Tibial nerve (tissue), 4 donors: ENCODE results near the gene TMTC1. TPM values are rescaled to one million over a fixed set of nuclear protein-coding genes. Genes with fewer than 3 reads are reported as not detected.

Experiments
- DNase-seq, 2 donors: peaks; one replicate each; pipeline ENCODE4 v3.0.0-alpha.2; 2019; ENCODE audit warnings: low spot score in 2 of 2
- H3K27ac ChIP-seq, 4 donors: fragments of 200-600 bp; sonication (generic) in 3 of 4; one replicate each; pipeline ENCODE4 v1.5.1; 2017 to 2019; ENCODE audit warnings: mild to moderate bottlenecking in 1 of 4
- H3K27me3 ChIP-seq, 2 donors: fragments of 200-600 bp; sonication (generic) in 1 of 2; one replicate each; pipeline versions ENCODE4 v1.5.1 to v1.6.0; 2017 to 2019
- H3K36me3 ChIP-seq, 3 donors: fragments of 200-600 bp; sonication (generic); one replicate each; pipeline ENCODE4 v1.5.1; 2018 to 2019
- H3K4me1 ChIP-seq, 4 donors: fragments of 200-600 bp; sonication (generic) in 3 of 4; one replicate each; pipeline ENCODE4 v1.5.1; 2017 to 2019
- H3K4me3 ChIP-seq, 4 donors: fragments of 200-600 bp; sonication (generic) in 3 of 4; one replicate each; pipeline ENCODE4 v1.5.1; 2017 to 2019; ENCODE audit warnings: mild to moderate bottlenecking in 1 of 4, moderate library complexity in 1 of 4
- H3K9me3 ChIP-seq, 4 donors: fragments of 200-600 bp; sonication (generic) in 3 of 4; one replicate each; pipeline ENCODE4 v1.5.1; 2017 to 2019
- EP300 ChIP-seq, 2 donors: sonication (generic); formaldehyde crosslinking; IDR thresholded peaks; one replicate each; pipeline ENCODE4 v1.6.1; 2017; ENCODE audit warnings: antibody characterized with exemption in 2 of 2, mild to moderate bottlenecking in 1 of 2
- POLR2A ChIP-seq, 2 donors: fragments of 450-650 bp; IDR thresholded peaks; one replicate each; pipeline ENCODE4 v1.6.1; 2017; ENCODE audit warnings: antibody characterized with exemption in 2 of 2, mild to moderate bottlenecking in 2 of 2, moderate library complexity in 2 of 2
- WGBS, 2 donors: methylation state at CpG; one replicate each; pipeline ENCODE4 v1.1.5; 2018; 5-methylcytosine and 5-hydroxymethylcytosine counted together
- total RNA-seq, 4 donors: library from RNA; depleted of rRNA; stranded (reverse); fragments of >200 nt; gene quantifications; one replicate each; pipeline ENCODE4 v1.1.0, GENCODE V29; 2016
- TF ChIP-seq, protein P1 (sequence below), 5 experiments: fragments of 200-600 bp in 3 of 5; fragments of 450-650 bp in 2 of 5; sonication (generic) in 3 of 5; IDR thresholded peaks; one replicate each; pipeline ENCODE4 v1.5.1; 2016 to 2019; ENCODE audit warnings: antibody characterized with exemption in 5 of 5, mild to moderate bottlenecking in 3 of 5, moderate library complexity in 2 of 5

TMTC1 gene
- total RNA-seq, 4 donors from 2014 or later, result 111 to 207 (median 144) TPM

- WGBS, 2 donors, result 86 to 93% methylated on average over 6 of the region's 6 CpGs
- TF ChIP-seq EP300 (IDR thresholded peaks at IDR 0.05) (no peak), POLR2A (IDR thresholded peaks at IDR 0.05) (no peak)
- TF ChIP-seq, protein P1, sequence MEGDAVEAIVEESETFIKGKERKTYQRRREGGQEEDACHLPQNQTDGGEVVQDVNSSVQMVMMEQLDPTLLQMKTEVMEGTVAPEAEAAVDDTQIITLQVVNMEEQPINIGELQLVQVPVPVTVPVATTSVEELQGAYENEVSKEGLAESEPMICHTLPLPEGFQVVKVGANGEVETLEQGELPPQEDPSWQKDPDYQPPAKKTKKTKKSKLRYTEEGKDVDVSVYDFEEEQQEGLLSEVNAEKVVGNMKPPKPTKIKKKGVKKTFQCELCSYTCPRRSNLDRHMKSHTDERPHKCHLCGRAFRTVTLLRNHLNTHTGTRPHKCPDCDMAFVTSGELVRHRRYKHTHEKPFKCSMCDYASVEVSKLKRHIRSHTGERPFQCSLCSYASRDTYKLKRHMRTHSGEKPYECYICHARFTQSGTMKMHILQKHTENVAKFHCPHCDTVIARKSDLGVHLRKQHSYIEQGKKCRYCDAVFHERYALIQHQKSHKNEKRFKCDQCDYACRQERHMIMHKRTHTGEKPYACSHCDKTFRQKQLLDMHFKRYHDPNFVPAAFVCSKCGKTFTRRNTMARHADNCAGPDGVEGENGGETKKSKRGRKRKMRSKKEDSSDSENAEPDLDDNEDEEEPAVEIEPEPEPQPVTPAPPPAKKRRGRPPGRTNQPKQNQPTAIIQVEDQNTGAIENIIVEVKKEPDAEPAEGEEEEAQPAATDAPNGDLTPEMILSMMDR (IDR thresholded peaks at IDR 0.05), result no peak
- no peak for DNase-seq
Measured at GRCh38 chr12:29660847-29661246, 122.9 kb downstream of the TMTC1 start.

DNA sequence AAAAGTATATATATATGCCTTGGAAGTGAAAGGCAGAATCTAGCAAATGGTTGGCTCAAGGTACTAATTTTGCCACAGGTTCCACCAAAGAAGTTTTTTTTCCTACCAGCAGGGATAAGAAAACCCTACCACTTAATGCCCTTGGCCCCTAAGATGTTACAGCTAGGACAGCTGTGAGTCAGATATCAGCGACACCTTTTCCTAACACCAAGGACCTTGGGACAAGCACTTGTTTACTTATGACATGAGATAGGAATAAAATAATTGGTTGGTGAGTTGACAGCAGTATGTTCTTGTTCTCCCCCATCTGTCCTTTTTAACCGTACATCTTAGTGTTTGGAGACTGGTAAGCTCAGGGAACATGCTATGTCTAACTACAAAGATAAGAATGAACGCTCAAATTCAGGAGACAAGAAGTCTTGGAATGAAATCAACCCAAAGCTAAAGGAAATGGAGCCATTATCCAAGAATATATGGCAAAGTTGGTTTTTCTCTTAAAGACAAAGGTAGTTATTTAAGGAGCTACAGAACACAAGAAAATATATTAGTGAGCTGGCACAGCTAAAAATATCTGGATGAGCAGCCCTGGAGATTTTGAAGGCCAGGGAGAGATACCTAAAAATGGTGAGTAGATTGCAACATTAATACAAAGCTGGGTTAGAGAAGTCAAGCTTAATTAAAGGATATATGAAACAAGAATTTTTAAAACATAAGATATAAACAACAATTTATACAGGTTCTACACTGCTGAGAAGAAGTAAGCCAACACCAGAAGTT lies 126.8 kb downstream of the TMTC1 start:
- TF ChIP-seq EP300 (IDR thresholded peaks at IDR 0.05) (no peak), POLR2A (IDR thresholded peaks at IDR 0.05) (no peak)
- TF ChIP-seq, protein P1 (IDR thresholded peaks at IDR 0.05), result no peak
- Histone ChIP-seq H3K36me3 (peaks cover 0 to 20% (median 0%) of the 10 kb centered on the region in 3 donors), H3K27ac (no peak overlapping the region), H3K9me3 (no peaks in the 10 kb centered on the region), H3K27me3 (no peaks in the 10 kb centered on the region), H3K4me1 (no peaks in the 10 kb centered on the region), H3K4me3 (no peak overlapping the region)
- 94 to 98% methylated on average over 3 of the region's 3 CpGs for WGBS, 2 donors
- DNase-seq, result no peak

More at GRCh38 chr12:29660847-29661246, 122.9 kb downstream of the TMTC1 start:
- Histone ChIP-seq H3K36me3 (peaks cover 0 to 8% (median 0%) of the 10 kb centered on the region in 3 donors), H3K27ac (no peak overlapping the region), H3K9me3 (no peaks in the 10 kb centered on the region), H3K4me1 (peaks cover 0 to 6% (median 0%) of the 10 kb centered on the region in 4 donors), H3K4me3 (no peak overlapping the region), H3K27me3 (no peaks in the 10 kb centered on the region)

DNA sequence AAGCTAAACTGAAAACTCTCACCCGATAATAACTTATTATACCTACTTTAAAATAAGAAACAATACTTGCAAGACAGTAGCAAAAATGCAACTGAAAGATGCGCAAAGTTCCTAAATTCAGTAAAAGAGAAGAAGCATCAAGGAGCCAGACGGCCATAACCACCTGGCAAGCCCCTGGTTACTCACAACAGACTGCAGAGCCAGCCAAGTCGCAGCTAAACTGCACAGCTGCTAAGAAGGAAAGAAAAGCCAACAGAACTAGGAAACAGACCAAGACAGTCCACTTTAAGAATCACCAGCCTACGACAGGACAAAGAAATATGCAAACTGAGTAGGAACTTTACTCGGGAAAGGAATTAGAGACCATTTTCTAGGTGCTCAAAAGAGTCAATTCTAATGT lies 127.9 kb downstream of the TMTC1 start:
- no peak for DNase-seq

DNA sequence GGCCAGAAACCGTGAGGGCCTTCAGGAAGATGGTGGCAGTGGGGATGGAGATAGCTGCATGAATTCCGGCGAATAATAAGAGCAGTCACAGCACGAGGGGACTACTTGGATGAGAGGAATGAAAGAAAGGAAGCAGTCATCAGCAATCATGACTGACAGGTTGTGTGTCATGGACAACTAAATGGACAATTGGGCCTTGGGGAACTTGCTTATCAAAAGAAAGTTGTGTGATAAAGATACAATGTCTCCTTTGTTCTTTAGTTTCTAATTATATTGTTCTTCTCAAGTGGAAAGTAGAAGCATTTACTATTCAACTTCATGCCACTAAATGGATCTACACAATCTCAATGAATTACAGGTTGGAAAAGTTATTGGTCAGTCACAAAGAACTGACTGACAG lies 130.5 kb downstream of the TMTC1 start:
- no peak overlapping the region for H3K27ac ChIP-seq

More for the DNA sequence above, 127.9 kb downstream of the TMTC1 start:
- H3K27me3 ChIP-seq, result no peaks in the 10 kb centered on the region
- TF ChIP-seq EP300 (IDR thresholded peaks at IDR 0.05) (no peak), POLR2A (IDR thresholded peaks at IDR 0.05) (no peak)
- TF ChIP-seq, protein P1 (IDR thresholded peaks at IDR 0.05), result no peak
- WGBS, 2 donors, result 60 to 62% methylated on average over 6 of the region's 6 CpGs
- no peak overlapping the region for H3K27ac ChIP-seq
- H3K4me1 ChIP-seq, result no peaks in the 10 kb centered on the region
- peaks cover 0 to 20% (median 0%) of the 10 kb centered on the region in 3 donors for H3K36me3 ChIP-seq
- no peaks in the 10 kb centered on the region for H3K9me3 ChIP-seq
- no peak overlapping the region for H3K4me3 ChIP-seq

DNA sequence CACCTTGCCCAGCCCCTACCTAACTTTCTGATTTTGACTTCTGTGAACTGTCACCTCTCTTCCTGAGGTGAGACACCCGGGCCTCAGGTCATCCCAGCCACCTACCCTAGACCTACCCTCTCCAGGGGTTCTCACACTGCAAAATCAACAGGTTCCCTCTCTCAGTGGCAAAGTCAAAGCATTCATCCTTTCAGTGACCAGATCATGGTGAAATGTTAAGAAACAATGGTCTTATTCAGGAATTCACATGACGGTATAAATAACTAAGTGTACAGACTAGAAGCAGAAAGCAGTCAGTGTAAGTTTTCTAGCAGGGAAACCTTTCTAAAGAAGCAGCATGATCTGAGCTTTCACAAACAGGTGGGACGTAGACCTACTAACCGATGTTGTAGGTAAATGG lies 133.4 kb downstream of the TMTC1 start:
- no peak for TF ChIP-seq POLR2A (IDR thresholded peaks at IDR 0.05)
- TF ChIP-seq, protein P1 (IDR thresholded peaks at IDR 0.05), result no peak
- TF ChIP-seq EP300 (IDR thresholded peaks at IDR 0.05), result no peak
- Histone ChIP-seq H3K36me3 (peaks cover 0 to 12% (median 0%) of the 10 kb centered on the region in 3 donors), H3K27me3 (no peaks in the 10 kb centered on the region), H3K4me3 (no peak overlapping the region), H3K27ac (no peak overlapping the region), H3K4me1 (no peaks in the 10 kb centered on the region), H3K9me3 (no peaks in the 10 kb centered on the region)
- DNase-seq, result no peak
- WGBS, 2 donors, result 72 to 80% methylated on average over 4 of the region's 4 CpGs

More for the DNA sequence above, 130.5 kb downstream of the TMTC1 start:
- no peak for DNase-seq
- H3K9me3 ChIP-seq, result no peaks in the 10 kb centered on the region
- no peak overlapping the region for H3K4me3 ChIP-seq
- H3K36me3 ChIP-seq, result peaks cover 0 to 12% (median 0%) of the 10 kb centered on the region in 3 donors
- TF ChIP-seq, protein P1 (IDR thresholded peaks at IDR 0.05), result no peak
- TF ChIP-seq POLR2A (IDR thresholded peaks at IDR 0.05) (no peak), EP300 (IDR thresholded peaks at IDR 0.05) (no peak)
- WGBS, 2 donors, result 64 to 69% methylated on average over 4 of the region's 4 CpGs
- no peaks in the 10 kb centered on the region for H3K27me3 ChIP-seq
- no peaks in the 10 kb centered on the region for H3K4me1 ChIP-seq
